Activated CD8-positive, alpha-beta memory T cell treated with anti-CD3 and anti-CD28 coated beads for 1 hour (primary cell): ENCODE data around the gene ARHGEF7.

ENCODE experiments used
- DNase-seq, 2 donors: peaks; one replicate each; pipeline ENCODE4 v3.0.0-alpha.2; 2020; ENCODE audit warnings: low read depth in 1 of 2; ENCODE audit errors: extremely low read depth in 1 of 2

Gene ARHGEF7

GRCh38 chr13:111099290-111099689 lies 15.8 kb upstream of the ARHGEF7 start:
- DNase-seq = no peak

GRCh38 chr13:111110054-111110453 lies 5.1 kb upstream of the ARHGEF7 start:
- no peak for DNase-seq

GRCh38 chr13:111111376-111111937 lies 3.7 kb upstream of the ARHGEF7 start:
- DNase-seq = no peak

- no peak for DNase-seq
Measured at GRCh38 chr13:111112196-111112595, 2.9 kb upstream of the ARHGEF7 start.

GRCh38 chr13:111114362-111115060 lies 599 bp upstream of the ARHGEF7 start:
- DNase-seq = no peak

GRCh38 chr13:111115965-111116521 lies 933 bp downstream of the ARHGEF7 start:
- no peak for DNase-seq

GRCh38 chr13:111116856-111117255 lies 1.7 kb downstream of the ARHGEF7 start:
- DNase-seq = no peak

- DNase-seq = no peak
Measured at GRCh38 chr13:111117289-111117688, 2.2 kb downstream of the ARHGEF7 start.

- DNase-seq = no peak
Measured at GRCh38 chr13:111117961-111118360, 2.9 kb downstream of the ARHGEF7 start.

GRCh38 chr13:111118898-111119607 lies 3.9 kb downstream of the ARHGEF7 start:
- no peak for DNase-seq

- no peak for DNase-seq
Measured at GRCh38 chr13:111119966-111120365, 4.9 kb downstream of the ARHGEF7 start.

GRCh38 chr13:111120422-111120821 lies 5.3 kb downstream of the ARHGEF7 start:
- DNase-seq = no peak

GRCh38 chr13:111120913-111121312 lies 5.8 kb downstream of the ARHGEF7 start:
- DNase-seq = no peak

- no peak for DNase-seq
Measured at GRCh38 chr13:111121506-111121905, 6.4 kb downstream of the ARHGEF7 start.

GRCh38 chr13:111122056-111122455 lies 6.9 kb downstream of the ARHGEF7 start:
- no peak for DNase-seq

GRCh38 chr13:111122631-111123030 lies 7.5 kb downstream of the ARHGEF7 start:
- no peak for DNase-seq

- DNase-seq = no peak
Measured at GRCh38 chr13:111123221-111123620, 8.1 kb downstream of the ARHGEF7 start.

- DNase-seq = no peak
Measured at GRCh38 chr13:111123649-111124048, 8.5 kb downstream of the ARHGEF7 start.

- no peak for DNase-seq
Measured at GRCh38 chr13:111126509-111126908, 11.4 kb downstream of the ARHGEF7 start.

GRCh38 chr13:111129465-111130115 lies 14.5 kb downstream of the ARHGEF7 start:
- no peak for DNase-seq

- DNase-seq = no peak
Measured at GRCh38 chr13:111130116-111130508, 15.0 kb downstream of the ARHGEF7 start.
